Measurements from ENCODE around the gene NISCH.

- TF ChIP-seq CTCF (IDR thresholded peaks at IDR 0.05; ENCODE audit: low read depth, low read length) (no peak), EZH2phosphoT487 (IDR thresholded peaks at IDR 0.05; ENCODE audit: low read depth) (no peak)
These were observed 11.4 kb upstream of the NISCH start for GRCh38 chr3:52443791-52444687.

Data from OCI-LY3 (cell line).